ENCODE data around the gene RGL3.
A peak's percentile ranks its signal among the peaks of the same experiment; 100 is the strongest.
"Not testable (repeated sequence)": the region's sequence is repeated elsewhere in the genome, so short reads cannot be mapped to it uniquely, and the experiment has no call there.

The RGL3 gene

GRCh38 chr19:11379857-11380350, 39.2 kb downstream of the RGL3 start:
- DNase-seq, result no peak

GRCh38 chr19:11379269-11379845, 39.8 kb downstream of the RGL3 start:
- DNase-seq, result not testable (repeated sequence)

GRCh38 chr19:11378319-11379189, 40.6 kb downstream of the RGL3 start:
- no peak for DNase-seq

- no peak for DNase-seq
These were observed 41.4 kb downstream of the RGL3 start for GRCh38 chr19:11377756-11378155.

- DNase-seq, result no peak
These were observed 41.9 kb downstream of the RGL3 start for GRCh38 chr19:11377237-11377636.

GRCh38 chr19:11375143-11375948, 43.8 kb downstream of the RGL3 start:
- peak; percentile 66 for DNase-seq

GRCh38 chr19:11374433-11375142, 44.5 kb downstream of the RGL3 start, which contains the start of gene SWSAP1:
TSS of gene SWSAP1 (plus strand) at chr19:11374666. CDS start at chr19:11374681, 15 bp downstream.
- peak; percentile 96 for DNase-seq

GRCh38 chr19:11373885-11374432, 45.2 kb downstream of the RGL3 start:
- no peak for DNase-seq

- DNase-seq, result no peak
These were observed 45.8 kb downstream of the RGL3 start for GRCh38 chr19:11373166-11373884.

GRCh38 chr19:11370744-11371143, 48.4 kb downstream of the RGL3 start:
- DNase-seq, result no peak

- no peak for DNase-seq
These were observed 51.6 kb downstream of the RGL3 start for GRCh38 chr19:11367528-11367927.

GRCh38 chr19:11365557-11366117, 53.5 kb downstream of the RGL3 start:
- DNase-seq, result no peak

GRCh38 chr19:11364935-11365334, 54.2 kb downstream of the RGL3 start:
- no peak for DNase-seq

- DNase-seq, result no peak
These were observed 54.7 kb downstream of the RGL3 start for GRCh38 chr19:11364296-11364904.

GRCh38 chr19:11363881-11364280, 55.2 kb downstream of the RGL3 start:
- no peak for DNase-seq

- no peak for DNase-seq
These were observed 57.1 kb downstream of the RGL3 start for GRCh38 chr19:11361771-11362731.

GRCh38 chr19:11361037-11361770, 57.9 kb downstream of the RGL3 start:
- DNase-seq, result no peak

GRCh38 chr19:11359421-11359820, 59.7 kb downstream of the RGL3 start:
- DNase-seq, result no peak
